ENCODE measurements around the gene UQCRQ.

UQCRQ gene

DNA sequence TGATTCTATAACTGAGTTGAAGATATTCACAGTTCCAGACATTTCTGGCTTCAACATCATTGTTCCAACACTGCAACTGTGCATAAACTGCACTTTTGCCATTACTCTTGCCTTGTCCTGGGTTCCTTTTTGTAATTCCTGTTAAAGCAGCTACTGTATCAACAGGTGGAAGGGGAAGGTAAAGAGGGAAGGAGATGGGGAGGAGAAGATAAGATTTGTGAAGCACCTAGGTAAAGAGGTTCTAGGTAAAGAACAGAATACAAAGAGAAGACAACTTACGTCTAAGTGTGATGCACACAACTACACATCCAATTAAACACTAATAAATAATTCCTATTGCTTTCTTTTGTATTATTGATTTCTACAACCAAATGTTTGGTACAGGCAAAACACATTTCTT lies 43.3 kb downstream of the UQCRQ start:
- no peak for DNase-seq (ENCODE audit: low spot score)

DNA sequence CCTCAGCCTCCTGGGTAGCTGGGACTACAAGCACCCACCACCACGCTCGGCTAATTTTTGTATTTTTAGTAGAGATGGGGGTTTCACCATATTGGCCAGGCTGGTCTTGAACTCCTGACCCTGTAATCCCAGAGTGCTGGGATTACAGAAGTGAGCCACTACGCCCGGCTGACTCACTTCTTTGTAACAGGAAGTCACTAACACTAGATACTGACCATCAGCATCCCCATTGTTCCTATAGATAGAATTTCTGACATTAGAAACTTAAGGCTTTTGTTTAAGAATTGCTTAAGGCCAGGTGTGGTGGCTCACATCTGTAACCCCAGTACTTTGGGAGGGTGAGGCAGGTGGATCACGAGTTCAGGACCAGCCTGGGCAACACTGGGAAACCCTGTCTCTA lies 49.2 kb downstream of the UQCRQ start:
- no peak for DNase-seq (ENCODE audit: low spot score)

DNA sequence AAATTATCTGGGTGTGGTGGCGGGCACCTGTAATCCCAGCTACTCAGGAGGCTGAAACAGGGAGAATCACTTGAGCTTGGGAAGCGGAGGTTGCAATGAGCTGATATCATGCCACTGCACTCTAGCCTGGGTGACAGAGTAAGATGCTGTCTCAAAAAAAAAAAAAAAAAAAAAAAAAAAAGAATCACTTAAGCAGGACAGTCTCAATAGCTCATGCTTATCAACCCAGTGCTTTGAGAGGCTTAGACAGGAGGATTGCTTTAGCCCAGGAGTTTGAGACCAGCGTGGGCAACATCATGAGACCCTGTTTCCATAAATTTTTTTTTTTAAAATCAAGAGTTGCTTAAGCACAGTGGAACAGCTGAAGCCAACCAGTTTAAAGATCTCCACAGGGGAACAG lies 49.6 kb downstream of the UQCRQ start:
- no peak for DNase-seq (ENCODE audit: low spot score)

Small RNA genes within 50 kb of the gene (small RNA-seq; reads per million reads assigned to genes)
- gene RNA5SP192: 0 to 0.04 reads per million in 2 experiments

Measured in SK-N-DZ (cell line).